Measurements from ENCODE around the gene ZMIZ1.

- TF ChIP-seq CTCF (IDR thresholded peaks at IDR 0.05) (no peak), POLR2A (IDR thresholded peaks at IDR 0.05) (no peak)
Observed at GRCh38 chr10:79095316-79095715, 26.6 kb downstream of the ZMIZ1 start.

All from body of pancreas (tissue), 4 donors.